ENCODE measurements around the gene MIPEP. TPM values are rescaled to one million over a fixed set of nuclear protein-coding genes. Genes with fewer than 3 reads are reported as not detected.
A peak's percentile ranks its signal among the peaks of the same experiment; 100 is the strongest.

MIPEP gene
- total RNA-seq, 4 donors from 2014 or later = 17.1 to 27.9 (median 24.1) TPM

DNA sequence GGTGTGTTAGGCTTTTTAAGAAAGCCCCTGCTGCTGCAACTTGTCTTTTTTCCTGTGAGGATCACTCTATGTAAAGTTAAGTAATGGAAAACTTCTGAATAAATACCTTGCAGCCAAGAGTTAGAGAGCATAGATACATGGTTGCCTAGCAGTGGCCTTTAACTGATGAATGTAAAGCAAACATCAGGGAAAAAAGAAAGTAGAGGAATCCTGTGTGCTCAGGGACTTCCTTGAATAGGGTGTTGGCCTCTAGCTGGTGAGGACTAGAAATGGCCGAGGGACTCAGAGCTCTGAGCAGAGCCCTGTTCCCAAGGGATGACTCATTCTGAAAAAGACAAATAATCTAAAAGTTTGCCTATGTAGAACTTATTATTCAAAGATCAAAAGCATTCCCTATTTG, 135.7 kb downstream of the MIPEP start:
- Histone ChIP-seq H3K27ac (no peak overlapping the region), H3K4me3 (replicated peaks in 1 of 3) (no peak overlapping the region), H3K36me3 (no peaks in the 10 kb centered on the region), H3K4me1 (peaks cover 20 to 44% of the 10 kb centered on the region in 2 donors), H3K27me3 (no peaks in the 10 kb centered on the region), H3K9me3 (no peaks in the 10 kb centered on the region)
- 62 to 72% methylated on average over 1 of the region's 1 CpG for WGBS, 2 donors
- no peak for DNase-seq
- intact Hi-C loops (cut with DNase I) = no loop called here
- no peak for TF ChIP-seq POLR2A (IDR thresholded peaks at IDR 0.05)
- TF ChIP-seq, protein P1, sequence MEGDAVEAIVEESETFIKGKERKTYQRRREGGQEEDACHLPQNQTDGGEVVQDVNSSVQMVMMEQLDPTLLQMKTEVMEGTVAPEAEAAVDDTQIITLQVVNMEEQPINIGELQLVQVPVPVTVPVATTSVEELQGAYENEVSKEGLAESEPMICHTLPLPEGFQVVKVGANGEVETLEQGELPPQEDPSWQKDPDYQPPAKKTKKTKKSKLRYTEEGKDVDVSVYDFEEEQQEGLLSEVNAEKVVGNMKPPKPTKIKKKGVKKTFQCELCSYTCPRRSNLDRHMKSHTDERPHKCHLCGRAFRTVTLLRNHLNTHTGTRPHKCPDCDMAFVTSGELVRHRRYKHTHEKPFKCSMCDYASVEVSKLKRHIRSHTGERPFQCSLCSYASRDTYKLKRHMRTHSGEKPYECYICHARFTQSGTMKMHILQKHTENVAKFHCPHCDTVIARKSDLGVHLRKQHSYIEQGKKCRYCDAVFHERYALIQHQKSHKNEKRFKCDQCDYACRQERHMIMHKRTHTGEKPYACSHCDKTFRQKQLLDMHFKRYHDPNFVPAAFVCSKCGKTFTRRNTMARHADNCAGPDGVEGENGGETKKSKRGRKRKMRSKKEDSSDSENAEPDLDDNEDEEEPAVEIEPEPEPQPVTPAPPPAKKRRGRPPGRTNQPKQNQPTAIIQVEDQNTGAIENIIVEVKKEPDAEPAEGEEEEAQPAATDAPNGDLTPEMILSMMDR (IDR thresholded peaks at IDR 0.05) = no peak

DNA sequence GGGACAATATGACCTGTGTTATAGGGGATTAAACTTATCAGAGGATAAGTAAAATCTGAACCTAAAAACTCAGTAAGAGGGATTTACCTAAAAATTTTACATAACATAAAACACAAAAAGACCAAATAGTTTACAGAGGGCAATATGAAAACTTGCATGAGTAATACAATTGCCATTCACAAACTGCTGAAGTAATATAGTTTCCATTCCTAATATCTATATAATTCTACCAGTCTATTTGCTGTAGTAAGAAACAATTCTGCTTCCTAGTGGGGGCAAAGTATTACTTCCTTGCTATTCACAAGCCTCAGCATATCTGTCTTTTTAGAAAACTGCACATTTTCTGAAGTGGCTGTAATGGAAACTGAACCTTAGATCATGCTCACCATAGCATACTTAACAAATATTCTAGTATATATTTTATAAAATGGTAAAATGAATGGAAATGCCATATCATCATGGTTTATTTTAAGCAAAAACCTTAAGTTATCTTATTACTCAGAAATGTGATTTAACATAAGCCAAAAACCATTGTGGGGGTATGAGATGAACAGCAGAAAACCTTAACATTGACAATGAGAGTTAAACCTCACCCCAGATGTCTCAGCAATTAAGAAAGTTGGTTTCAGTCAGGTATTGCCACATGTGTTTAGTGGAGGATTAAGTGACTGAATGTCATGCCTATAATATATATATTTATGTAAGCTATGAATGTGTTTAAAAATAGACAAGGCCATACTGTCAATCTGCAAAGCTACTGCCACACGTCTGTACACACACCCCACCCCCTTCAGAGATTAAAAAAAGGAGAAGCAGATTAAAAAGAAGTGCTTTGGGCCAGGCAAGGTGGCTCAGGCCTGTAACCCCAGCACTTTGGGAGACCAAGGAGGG, 136.8 kb downstream of the MIPEP start:
- Histone ChIP-seq H3K9me3 (no peaks in the 10 kb centered on the region), H3K27me3 (no peaks in the 10 kb centered on the region), H3K36me3 (no peaks in the 10 kb centered on the region), H3K4me3 (replicated peaks in 1 of 3) (no peak overlapping the region), H3K27ac (no peak overlapping the region), H3K4me1 (peaks cover 13 to 44% of the 10 kb centered on the region in 2 donors)
- no peak for DNase-seq
- no peak for TF ChIP-seq POLR2A (IDR thresholded peaks at IDR 0.05)
- TF ChIP-seq, protein P1 (IDR thresholded peaks at IDR 0.05) = no peak
- intact Hi-C loops (cut with DNase I) = no loop called here
- 82 to 96% methylated on average over 1 of the region's 1 CpG for WGBS, 2 donors

DNA sequence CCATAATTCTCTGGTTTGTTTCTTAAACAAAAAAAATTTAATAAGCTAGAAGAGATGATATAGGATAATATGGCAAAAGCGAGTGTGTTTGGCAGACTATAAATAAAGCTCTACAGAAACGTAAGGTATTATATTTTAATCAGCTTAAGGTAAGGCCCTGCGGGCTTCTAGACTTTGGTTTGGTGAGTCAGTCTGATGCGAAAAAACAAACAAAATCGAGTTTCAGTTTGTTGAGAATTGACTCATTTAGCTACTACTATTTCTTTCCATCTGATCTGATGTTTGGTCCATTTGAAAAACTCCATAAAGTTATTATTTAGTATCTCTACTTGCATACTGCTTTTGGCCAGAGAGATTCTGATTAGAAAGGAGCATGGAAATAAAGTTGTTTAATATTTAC, 138.0 kb downstream of the MIPEP start:
- no peak for TF ChIP-seq POLR2A (IDR thresholded peaks at IDR 0.05)
- TF ChIP-seq, protein P1 (IDR thresholded peaks at IDR 0.05) = no peak
- no peaks in the 10 kb centered on the region for H3K9me3 ChIP-seq
- peaks cover 13 to 39% of the 10 kb centered on the region in 2 donors for H3K4me1 ChIP-seq
- no peak for DNase-seq
- intact Hi-C loops (cut with DNase I) = no loop called here
- 88 to 93% methylated on average over 5 of the region's 5 CpGs for WGBS, 2 donors
- no peaks in the 10 kb centered on the region for H3K27me3 ChIP-seq
- H3K27ac ChIP-seq = no peak overlapping the region
- no peaks in the 10 kb centered on the region for H3K36me3 ChIP-seq
- H3K4me3 ChIP-seq (replicated peaks in 1 of 3) = no peak overlapping the region

DNA sequence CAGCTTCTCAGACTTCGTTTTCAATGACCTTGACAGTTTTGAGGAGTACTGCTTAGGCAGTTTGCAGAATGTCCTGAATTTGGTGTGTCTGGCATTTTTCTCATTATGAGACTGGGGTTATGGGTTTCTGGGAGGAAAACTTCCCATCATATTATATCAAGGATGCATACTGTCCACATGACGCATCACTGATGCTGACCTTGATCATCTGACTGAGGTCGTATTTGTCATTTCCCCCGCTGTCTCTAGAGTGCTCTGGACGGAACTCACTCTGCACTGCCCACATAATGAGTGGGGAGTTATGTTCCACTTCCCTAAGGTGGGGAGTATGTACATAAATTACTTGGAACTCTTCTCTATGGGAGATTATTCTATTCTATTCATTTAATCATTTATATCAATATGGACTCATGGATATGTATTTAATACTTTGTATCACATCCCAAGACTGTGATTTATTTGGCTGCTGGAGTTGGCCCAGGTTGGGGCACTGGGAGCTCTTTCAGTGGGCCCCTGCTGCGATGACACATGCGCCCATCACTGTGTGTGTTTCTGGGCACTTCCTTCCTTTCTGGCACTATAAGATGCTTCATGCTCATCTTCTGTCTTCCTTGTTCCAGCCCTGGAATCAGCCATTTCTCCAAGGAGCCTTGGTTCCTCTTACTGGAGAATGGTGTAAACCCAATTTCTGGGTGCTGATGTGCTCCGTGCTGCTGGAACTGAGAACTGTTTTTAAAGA, 138.6 kb downstream of the MIPEP start:
- Histone ChIP-seq H3K4me1 (peaks cover 13 to 39% of the 10 kb centered on the region in 2 donors), H3K27ac (no peak overlapping the region), H3K36me3 (no peaks in the 10 kb centered on the region), H3K27me3 (no peaks in the 10 kb centered on the region), H3K4me3 (replicated peaks in 1 of 3) (no peak overlapping the region), H3K9me3 (no peaks in the 10 kb centered on the region)
- no peak for DNase-seq
- no peak for TF ChIP-seq POLR2A (IDR thresholded peaks at IDR 0.05)
- 91 to 93% methylated on average over 8 of the region's 8 CpGs for WGBS, 2 donors
- intact Hi-C loops (cut with DNase I) = no loop called here

DNA sequence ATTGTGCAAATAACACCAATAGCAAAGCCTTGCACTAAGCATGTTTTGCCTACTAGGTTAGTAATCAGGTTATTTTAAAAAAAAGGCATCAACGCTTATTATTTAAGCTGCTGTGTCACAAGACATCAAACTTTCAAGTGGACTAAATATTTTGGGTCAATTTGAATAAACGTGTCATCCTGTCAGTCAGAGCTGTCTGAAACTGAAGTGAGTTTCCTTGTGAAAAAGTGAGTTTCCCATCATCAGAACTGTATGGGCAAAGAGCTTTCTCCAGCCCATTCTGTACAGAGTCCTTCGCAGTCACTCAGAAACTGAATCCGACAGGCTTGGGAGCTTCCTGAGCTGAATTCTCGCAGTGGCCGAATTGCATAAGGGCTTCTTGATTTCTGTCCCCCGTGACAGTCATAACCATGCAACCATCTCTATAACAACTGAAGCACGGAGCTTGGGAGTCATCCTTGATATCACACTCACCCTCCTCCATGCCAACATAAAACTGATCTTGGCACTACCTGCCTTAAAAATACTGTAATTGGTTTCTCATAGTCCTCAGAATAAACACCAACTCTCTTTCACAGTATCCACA, 139.8 kb downstream of the MIPEP start:
- TF ChIP-seq POLR2A (IDR thresholded peaks at IDR 0.05) = no peak
- TF ChIP-seq, protein P1 (IDR thresholded peaks at IDR 0.05) = no peak
- WGBS, 2 donors = 43 to 49% methylated on average over 8 of the region's 8 CpGs
- peaks cover 5 to 31% of the 10 kb centered on the region in 2 donors for H3K4me1 ChIP-seq

More for the DNA sequence above, 139.8 kb downstream of the MIPEP start:
- H3K36me3 ChIP-seq = no peaks in the 10 kb centered on the region
- intact Hi-C loops (cut with DNase I) = no loop called here
- peak overlapping the region in 1 of 3 donors; percentile 34 for H3K27ac ChIP-seq
- DNase-seq = peak in 1 of 2 donors; percentile 38
- H3K9me3 ChIP-seq = no peaks in the 10 kb centered on the region
- no peak overlapping the region for H3K4me3 ChIP-seq (replicated peaks in 1 of 3)
- no peaks in the 10 kb centered on the region for H3K27me3 ChIP-seq

Measured in thyroid gland (tissue), 4 donors.